Hindlimb muscle (tissue), 1 donor: Measurements from ENCODE around the gene ST6GALNAC5. TPM values are rescaled to one million over a fixed set of nuclear protein-coding genes. Genes with fewer than 3 reads are reported as not detected.
"Not testable (repeated sequence)": the region's sequence is repeated elsewhere in the genome, so short reads cannot be mapped to it uniquely, and the experiment has no call there.

ENCODE experiments used
- DNase-seq: peaks from one replicate; pipeline ENCODE4 v3.0.0-alpha.2; 2013
- polyA plus RNA-seq: library from polyadenylated mRNA; unstranded; fragments of 120-200 nt; gene quantifications from one replicate; pipeline ENCODE4 v1.2.1, GENCODE V29; 2013; ENCODE audit not compliant: insufficient read length

ST6GALNAC5 gene
- polyA plus RNA-seq = 1.9 TPM

DNA sequence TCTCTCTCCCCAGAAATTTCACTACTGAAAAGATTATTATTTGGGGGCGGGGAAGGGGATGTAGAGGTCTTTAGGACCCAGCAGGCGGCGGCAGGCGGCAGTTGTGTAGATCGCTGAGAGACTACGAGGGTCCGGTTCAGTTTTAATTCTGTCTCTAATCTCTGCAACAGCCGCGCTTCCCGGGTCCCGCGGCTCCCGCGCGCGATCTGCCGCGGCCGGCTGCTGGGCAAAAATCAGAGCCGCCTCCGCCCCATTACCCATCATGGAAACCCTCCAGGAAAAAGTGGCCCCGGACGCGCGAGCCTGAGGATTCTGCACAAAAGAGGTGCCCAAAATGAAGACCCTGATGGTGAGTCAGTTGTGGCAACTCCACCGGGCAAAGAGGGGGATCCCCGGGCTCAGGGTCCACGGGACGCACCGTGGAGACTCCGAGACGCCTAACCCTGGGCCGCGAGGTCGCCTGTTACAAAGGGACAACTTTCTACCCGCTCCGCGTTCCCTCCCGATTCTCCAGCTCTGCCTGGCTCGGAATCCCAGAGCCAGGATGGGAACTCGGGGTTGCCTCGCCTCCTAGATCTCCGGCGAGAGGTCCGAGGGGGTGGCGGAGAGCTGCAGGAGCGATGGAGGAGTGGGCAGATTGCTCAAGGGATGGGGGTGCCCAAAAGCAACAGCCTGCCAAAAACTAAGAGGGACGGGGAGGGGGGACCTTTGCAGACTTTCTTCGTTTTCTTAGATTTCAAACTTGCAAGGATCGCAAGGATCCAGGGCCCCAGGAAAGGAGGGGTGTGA lies at the start of gene ST6GALNAC5:
Gene ST6GALNAC5, plus strand, starts transcription at position 139 of the 789 bp plus-strand sequence.
- DNase-seq = peak; percentile 49

DNA sequence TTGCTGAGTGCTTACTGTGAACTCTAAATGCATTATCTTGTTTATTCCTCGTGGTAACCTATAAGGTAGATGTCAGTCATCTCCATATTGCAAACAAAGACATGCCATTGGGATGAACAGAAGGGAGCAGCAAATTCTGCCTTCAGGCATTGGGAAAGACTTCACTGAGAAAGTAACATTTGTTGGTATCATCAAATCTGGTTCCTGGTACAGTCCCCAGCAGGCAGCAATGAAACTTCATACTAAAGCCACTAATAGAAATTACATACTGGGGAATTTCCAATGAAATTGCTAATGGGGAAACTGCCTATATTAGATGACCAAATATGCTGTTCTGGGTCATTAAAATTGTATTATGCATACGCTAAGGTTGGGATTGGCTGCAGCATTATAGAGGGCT lies 47.3 kb upstream of the ST6GALNAC5 start:
- no peak for DNase-seq

DNA sequence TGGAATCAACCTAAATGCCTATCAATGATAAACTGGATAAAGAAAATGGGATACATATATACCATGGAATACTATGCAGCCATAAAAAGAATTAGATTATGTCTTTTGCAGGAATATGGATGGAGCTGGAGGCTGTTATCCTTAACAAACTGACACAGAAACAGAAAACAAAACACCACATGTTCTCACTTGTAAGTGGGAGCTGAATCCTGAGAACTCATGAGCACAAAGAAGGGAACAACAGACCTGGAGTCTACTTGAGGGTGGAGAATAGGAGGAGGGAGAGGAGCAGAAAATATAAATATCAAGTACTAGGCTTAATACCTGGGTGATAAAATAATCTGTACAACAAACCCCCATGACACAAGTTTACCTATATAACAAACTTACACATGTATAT lies 44.3 kb upstream of the ST6GALNAC5 start:
- DNase-seq = not testable (repeated sequence)

DNA sequence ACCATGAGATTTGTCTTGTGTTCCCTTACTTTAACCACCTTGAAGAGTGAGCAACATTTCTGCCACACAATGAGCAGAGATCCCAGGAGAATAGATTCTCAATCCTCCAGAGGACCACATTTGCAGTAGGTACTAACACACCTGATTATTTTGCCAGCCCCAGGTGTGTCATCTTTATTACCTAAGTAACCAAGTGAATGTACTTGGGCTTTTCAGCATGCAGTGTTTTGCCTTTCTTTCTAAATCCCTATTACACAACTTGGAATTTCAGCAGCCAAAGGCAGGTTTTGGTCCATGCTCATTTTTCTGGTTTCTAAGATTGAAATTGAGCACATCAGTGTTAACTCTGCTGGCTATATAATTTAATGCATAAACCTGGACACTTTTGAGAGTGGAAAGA lies 43.2 kb upstream of the ST6GALNAC5 start:
- no peak for DNase-seq

DNA sequence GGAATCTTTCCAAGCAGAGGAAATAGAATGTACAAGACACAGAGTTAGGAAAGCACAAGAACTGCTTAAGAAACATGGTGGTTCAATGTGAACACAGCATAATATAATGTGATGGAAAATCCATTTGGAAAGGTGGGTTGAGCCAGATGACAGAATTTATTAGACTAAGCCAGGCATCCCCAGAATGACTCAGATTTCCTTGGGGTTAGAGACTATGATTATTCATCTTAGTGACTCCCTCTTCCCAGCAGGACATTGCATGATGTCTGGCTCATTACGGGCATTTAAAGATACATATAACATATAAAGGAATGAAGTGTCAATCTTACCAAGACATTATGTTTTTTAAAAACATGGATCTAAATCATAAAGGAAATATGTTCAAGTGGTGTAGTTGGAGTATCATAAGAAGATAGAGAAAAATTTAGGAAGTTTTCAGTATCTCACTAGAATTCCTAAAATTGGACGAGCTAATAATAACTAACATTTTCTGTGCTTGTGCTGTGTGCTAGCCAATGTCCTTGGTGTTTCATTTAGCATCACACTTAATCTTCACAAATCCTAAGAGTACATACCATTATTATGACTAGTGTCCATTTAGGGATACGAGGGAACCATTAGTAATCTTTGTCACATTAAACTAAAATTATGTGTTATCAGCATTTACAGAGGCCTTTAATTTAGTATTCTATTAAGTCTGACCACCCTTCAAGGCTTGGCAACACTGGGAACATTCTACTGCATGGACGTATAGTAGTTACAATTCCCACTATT lies 41.0 kb upstream of the ST6GALNAC5 start:
- DNase-seq = no peak

DNA sequence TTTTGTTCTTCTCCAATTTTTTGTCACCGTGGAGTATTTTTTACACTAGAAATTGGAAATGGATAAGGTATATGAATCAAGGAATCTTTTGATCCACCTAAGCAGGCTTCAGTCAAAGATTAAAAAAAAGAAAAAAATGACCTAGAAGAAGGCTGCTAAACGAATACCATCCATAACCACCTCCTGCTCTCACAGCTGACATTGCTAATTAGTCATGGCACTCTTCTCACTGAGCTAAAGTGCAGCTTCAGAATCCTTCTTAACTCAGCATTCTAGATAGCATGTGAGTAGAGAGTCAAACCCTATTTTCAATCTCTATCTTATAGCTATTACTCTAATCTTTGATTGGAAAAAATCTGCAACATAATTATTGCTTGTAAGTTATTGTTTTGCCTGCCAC lies 40.2 kb upstream of the ST6GALNAC5 start:
- DNase-seq = no peak

DNA sequence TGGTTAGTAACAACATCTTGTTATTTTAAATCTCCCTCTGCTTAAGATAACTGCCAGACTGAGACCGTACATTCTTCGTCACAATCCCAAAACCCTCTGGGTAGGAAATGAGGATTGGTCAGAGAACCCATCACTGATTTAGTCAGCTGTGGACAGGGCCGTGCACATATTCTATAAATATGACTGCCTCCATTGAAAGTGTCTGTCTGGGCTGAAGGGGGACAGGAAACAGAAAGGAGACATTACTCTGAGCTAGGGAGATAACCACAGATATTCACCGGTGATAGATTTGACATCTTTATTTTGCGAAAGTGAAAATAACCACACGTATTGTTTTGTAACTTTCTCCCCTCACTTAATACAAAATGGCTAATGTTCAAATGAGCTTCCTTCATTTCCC lies 36.9 kb upstream of the ST6GALNAC5 start:
- DNase-seq = no peak

DNA sequence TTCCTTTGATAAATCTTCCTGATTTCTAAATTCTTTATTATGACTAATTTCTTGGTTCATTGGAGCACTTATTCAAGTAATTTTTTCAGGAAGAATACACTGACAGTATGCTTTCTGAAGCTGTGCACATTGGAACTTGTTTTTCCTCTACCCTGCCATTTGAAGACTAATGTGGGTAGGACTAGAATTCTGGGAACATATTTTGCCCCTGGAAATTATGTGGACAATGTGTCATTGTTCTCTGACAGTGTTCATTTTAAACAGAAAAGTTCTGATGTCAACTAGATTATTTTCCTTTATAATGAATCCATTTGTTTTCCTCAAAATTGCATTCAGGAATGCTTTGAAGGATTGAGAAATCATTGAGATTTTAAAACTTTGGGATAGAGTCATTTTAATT lies 34.8 kb upstream of the ST6GALNAC5 start:
- DNase-seq = no peak

DNA sequence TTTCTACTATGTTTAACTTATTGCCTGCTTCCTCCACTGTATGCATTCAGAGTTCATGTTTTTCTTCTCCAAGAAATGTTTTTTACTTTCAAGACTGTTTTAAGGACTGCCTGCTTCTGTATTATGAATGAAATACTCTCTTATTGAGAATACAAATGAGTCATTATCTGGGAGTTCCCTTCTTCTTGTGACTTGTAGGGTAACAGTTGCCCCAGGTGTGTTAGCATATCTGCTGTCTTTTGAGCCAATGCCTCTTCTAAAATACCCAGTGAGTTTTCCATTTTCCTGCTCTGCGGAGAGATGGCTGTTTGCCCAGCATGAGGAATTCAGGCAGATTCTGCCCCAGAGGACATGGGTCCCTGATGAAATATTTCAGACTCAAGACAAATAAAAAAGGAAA lies 34.1 kb upstream of the ST6GALNAC5 start:
- DNase-seq = no peak

DNA sequence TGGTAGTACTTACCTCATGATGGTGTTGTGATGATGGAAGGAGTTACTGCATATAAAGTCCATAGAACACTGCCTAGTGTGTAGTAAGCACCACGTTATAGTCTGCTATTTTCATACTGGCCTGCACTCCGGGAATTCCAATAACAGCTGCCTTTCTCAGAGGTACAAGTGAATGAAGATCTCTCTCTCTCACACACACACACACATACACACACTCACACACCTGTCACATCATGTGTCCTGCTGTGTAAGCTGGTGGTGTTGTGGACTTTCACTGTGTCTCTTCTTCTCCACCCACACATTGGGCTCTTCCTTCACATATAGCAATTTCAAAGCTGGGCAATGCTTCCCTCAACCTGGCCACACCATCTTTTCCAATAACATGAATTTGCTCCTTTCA lies 33.4 kb upstream of the ST6GALNAC5 start:
- no peak for DNase-seq

DNA sequence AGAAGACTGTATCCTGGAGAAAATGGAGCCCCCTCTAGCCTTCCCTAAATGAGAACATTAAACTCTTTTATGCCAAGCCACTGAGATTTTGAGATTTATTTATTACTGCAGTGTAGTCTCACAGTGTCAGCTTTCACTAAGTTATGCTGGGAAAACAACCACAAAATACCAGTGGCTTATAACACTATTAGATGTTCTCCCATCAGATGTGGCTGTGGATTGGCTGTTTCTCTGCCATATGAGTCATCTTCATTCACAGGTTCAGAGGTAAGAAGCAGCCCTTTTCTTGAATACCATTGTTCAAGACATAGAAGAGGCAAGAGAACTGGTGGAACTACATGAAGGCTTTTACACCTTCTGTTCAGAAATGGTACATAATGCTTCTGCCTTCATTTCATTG lies 32.1 kb upstream of the ST6GALNAC5 start:
- DNase-seq = no peak

DNA sequence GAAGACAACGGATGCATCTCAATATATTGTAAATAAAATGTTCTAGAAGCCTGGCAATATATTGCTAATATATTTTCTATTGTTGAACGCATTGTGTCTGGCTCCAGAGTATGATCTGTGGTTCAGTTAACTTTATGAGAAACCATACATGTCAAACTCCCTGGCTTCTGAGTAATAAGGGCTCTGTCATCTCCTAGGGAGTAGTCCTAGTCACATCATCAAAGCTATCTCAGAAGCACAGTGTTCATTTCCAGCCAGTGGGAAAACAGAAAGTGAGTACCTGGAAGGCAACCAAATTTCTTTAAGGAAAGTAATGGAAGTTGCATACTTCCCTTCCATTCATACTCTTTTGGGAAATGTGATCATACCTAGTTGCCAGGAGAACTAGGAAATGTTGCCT lies 27.0 kb upstream of the ST6GALNAC5 start:
- no peak for DNase-seq

DNA sequence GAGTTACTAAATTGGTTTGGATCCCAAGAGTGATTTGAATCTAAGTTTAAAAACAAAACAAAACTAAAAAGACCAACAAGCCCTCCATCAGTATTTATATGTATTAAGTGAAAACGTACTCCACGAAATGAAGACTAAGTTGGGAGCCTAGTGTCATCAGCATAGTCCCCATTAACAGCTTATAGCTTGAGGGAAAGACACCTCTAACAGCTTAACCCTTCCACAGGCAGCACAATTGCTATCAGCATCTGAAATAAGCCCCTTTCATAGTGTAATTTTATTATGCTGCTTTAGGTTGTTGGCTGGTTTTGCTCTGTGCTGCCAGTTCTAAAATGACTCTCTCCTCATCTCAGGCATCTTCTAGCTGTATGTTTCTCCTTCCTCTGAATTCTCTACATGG lies 25.8 kb upstream of the ST6GALNAC5 start:
- DNase-seq = no peak

DNA sequence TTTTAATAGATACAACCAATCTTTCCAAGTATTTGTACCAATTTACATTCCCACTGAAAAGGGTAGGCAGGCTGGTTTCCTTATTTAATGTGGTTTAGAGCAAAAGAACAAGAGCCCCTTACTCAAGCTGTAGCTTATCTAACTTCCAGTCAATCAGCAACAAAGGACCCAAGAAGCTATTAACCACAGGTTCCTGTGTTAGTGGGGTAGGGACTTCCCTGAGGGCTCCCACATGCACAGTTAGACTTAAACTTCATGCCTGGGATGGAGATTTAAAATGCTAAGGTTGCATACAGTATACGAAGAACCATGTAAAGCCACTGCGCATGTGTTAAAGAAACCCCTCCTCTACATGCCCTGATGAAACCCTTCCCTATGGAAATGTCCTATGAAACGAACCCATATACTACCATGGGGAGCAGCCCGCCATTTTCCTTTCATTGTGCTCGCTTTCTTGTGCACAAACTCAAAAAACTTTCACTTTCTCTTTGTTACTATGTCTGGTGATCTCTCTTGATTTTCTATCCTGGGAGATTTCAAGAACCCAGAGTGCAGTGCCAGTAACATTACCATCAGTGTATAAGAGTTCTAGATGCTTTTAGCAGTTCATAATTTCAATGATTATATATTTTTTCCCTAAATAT lies 23.3 kb upstream of the ST6GALNAC5 start:
- DNase-seq = no peak

DNA sequence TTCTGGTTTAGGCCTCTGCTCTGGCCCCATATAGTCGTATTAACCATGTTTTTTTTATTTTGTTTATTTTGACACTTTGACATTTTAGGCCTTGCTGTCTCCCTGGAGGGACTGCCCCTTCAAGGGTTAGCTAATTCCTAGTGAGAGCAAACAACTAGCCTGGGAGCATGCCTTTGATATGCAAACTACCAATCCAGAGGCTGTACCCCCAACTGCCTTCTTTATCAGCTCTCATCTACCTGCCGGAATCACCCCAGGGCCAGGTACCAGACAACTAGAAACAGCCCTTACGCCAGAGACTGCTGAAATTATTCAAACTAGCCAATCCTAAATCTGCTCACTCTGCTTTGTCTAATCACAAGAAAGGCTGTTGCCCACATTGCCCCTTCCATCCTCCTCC lies 13.0 kb upstream of the ST6GALNAC5 start:
- DNase-seq = no peak

DNA sequence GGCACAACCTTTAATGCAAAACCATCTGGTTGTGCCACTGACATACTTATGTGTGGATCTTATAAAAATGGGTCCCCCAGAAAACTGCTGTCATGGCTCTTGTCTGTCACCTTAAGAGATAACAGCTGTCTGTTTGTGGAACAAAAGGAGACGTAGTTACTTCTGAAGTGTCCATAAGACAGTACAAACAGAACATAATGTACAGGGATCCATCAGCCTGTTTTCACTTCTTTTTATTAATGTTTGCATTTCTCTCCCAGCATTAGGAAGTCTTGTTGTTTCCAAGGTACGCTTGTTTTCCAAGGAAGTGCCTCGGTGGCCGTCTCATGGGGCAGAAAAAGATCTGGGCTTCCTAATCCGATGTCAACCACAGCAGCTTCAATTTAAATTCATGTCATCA lies 11.2 kb upstream of the ST6GALNAC5 start:
- no peak for DNase-seq

DNA sequence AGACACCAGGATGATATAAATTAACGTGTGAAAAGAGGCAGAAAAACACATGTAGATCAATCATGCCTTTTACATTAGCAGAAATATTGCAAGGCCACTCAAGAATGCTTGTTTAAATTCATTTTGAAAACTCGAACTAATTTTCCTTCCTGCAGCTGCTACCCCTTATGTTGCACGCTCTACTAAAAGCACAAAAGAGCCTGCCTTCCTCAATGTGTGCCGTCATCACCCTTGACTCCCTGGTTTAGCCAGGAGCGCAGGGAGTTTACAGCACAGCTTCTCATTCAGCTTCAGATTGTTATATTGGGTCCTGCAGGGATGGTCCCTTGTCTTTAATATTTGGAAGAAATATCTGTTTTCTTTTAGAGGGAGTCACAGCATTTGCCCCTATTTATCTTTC lies 10.1 kb upstream of the ST6GALNAC5 start:
- DNase-seq = no peak

DNA sequence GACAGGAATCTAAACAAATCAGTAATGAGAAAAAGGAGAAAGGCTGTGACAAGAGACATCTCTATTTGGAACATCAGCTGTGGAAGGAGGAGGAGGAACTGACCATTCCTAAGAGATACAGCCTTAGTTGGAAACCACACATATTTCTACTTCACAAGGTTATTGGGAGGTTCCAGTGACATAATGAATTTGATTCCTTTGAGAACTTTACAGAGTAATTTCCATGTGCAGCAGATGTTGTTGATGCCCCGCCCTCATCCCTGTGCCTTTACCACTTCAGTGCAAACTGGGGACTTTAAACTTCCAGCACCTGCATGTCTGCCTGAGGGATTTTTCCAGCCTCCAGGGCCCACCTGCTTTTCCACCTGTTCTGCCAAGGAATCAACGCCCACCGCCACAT lies 9.3 kb upstream of the ST6GALNAC5 start:
- DNase-seq = no peak

DNA sequence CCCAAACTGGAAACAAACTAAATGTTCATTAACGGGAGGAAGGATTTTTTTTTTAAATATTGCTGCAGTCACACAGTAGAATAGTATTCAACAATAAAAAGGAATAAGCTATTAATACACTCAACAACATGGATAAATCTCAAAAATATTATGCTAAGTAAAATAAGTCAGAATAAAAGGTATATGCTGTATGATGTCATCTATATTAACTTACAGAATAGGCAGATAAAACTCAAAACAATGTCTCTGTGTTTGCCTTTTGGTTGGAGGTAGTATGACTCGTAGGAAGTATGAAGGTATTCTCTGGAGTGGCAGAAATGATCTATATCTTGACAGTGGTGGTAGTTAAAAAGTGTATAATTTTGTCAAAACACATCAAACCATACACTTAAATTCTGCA lies 6.1 kb upstream of the ST6GALNAC5 start:
- no peak for DNase-seq

DNA sequence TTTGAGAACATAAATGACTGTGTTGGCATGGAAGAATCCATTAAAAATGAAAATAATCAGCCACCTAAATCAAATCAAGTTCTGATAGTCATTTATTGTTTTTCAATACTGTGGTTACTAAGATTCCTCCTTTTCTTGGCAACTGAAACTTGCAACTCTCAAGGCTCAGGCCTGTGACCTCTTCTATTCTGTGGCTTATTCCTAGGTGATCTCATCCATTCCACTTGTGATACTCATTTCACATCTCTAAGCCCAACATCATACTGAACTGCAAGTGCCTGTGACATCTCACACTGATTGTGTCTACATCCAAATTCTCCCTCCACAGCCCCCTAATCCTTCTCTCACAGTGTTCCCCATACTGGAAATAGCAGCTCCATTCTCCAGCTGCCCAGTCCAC lies 4.8 kb upstream of the ST6GALNAC5 start:
- DNase-seq = no peak

DNA sequence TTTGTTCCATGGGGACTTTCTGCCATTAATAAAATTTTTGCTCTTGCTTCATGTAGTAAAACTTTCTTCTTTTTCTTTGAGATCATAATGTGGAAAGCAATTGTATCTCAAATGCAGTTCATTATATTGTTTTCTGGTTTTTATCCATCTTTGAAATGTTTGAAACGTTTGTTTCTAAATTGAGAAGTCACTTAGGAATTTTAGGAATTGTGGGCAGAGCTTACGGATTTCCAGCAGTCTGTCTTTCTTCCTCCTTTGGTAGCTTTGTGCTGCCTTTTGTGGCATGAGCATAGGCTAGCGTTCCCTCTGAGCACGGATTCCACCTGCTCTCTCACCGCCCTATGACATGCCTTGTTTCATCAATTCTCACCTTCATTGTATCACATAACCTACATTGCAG lies 2.9 kb upstream of the ST6GALNAC5 start:
- DNase-seq = no peak

DNA sequence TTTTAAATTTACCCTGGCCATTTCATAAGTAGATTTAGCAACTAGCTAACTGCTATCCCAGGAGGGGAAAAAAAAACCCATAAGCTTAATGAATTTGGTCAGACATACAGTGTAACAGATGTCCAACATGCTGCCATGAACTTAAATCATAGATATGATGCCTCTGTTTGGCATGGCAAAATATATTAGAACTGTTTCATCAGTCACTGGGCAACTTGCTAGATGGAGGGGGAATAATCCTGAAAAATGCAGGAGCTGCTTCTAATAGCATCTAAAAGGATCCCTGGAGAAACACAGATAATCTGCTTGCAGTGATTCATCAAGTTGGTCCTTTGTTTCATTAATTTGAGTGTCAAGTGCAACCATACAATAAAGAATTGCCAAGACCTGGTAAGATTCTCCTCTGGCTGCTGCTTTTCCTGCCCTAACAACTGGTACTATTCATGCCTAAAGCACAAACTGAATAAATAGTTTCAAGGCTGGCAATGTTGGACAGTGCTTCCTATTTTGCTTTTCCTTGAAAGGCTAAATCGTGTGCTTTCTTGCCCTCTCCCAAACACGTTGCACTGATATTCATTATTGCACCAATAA lies 1.5 kb upstream of the ST6GALNAC5 start:
- no peak for DNase-seq

DNA sequence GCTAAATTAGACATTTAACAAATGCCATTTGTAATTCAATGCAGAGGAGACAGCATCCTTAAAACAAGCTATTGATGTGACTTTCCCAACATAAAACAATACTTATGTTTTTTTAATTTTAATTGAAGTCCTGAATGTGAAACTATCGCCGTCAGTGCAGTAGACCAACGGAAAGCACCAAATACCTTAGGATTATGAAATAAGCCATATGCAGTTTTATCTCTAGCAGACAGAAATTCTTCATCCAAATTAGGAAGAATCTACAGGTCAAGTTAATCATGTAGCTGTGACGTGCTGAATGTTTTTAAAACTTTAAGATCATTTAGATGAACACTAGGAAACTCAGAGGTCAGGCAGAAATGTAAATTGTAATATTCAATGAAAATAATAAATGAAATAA lies 714 bp upstream of the ST6GALNAC5 start:
- DNase-seq = no peak
